ENCODE measurements around the gene GSTM3.

The GSTM3 gene

GRCh38 chr1:109786531-109787021 is 45.7 kb upstream of the GSTM3 start:
- Histone ChIP-seq H3K27ac (ENCODE audit: low read depth, low read length, poor library complexity, severe bottlenecking) (no peak overlapping the region), H3K9me2 (ENCODE audit: low read depth, low read length) (no peaks in the 10 kb centered on the region), H3K9me3 (ENCODE audit: low read length) (no peaks in the 10 kb centered on the region), H3K27me3 (ENCODE audit: insufficient read depth, low read length) (peaks cover 8% of the 10 kb centered on the region; the same call in 1 of the 2 replicates), H3K79me2 (ENCODE audit: insufficient read depth, low read length) (no peaks in the 10 kb centered on the region), H2AFZ (ENCODE audit: low read length) (no peak overlapping the region), H4K20me1 (ENCODE audit: insufficient read depth, low read length) (no peaks in the 10 kb centered on the region), H3K9ac (ENCODE audit: low read length) (no peak overlapping the region), H3K4me1 (ENCODE audit: insufficient read depth, low read length, severe bottlenecking) (no peaks in the 10 kb centered on the region), H3K4me3 (ENCODE audit: low read depth, low read length, poor library complexity, severe bottlenecking) (no peak overlapping the region), H3K4me2 (ENCODE audit: low read length) (no peak overlapping the region), H3F3A (ENCODE audit: insufficient read depth, low read length) (no peaks in the 10 kb centered on the region), H3K36me3 (ENCODE audit: insufficient read depth, low read length) (no peaks in the 10 kb centered on the region)
- no peak for TF ChIP-seq EZH2 (IDR thresholded peaks at IDR 0.05; ENCODE audit: borderline replicate concordance, low read length)
- TF ChIP-seq, protein P1, sequence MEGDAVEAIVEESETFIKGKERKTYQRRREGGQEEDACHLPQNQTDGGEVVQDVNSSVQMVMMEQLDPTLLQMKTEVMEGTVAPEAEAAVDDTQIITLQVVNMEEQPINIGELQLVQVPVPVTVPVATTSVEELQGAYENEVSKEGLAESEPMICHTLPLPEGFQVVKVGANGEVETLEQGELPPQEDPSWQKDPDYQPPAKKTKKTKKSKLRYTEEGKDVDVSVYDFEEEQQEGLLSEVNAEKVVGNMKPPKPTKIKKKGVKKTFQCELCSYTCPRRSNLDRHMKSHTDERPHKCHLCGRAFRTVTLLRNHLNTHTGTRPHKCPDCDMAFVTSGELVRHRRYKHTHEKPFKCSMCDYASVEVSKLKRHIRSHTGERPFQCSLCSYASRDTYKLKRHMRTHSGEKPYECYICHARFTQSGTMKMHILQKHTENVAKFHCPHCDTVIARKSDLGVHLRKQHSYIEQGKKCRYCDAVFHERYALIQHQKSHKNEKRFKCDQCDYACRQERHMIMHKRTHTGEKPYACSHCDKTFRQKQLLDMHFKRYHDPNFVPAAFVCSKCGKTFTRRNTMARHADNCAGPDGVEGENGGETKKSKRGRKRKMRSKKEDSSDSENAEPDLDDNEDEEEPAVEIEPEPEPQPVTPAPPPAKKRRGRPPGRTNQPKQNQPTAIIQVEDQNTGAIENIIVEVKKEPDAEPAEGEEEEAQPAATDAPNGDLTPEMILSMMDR (IDR thresholded peaks at IDR 0.05; ENCODE audit: low read length) = no peak

DNA sequence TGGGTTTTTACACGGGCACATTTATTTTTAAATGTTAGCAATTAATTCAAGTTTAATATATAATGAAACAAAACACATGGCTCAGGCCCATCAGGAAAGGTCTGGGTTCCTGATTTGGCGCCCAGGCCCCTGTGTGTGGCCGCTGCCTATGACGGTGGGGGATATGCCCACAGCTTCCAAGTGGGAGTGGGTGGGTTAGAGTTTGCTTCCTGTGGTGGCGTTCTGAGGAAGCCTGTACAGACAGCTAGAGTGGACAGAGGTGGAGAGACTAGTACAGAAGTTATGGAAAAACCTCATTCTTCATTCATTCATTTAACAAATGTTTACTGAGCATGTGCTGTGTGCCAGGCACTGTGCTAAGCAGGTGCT is 45.3 kb upstream of the GSTM3 start:
- H3K9me3 ChIP-seq (ENCODE audit: low read length) = peaks cover 2% of the 10 kb centered on the region
- no peaks in the 10 kb centered on the region for H3K4me1 ChIP-seq (ENCODE audit: insufficient read depth, low read length, severe bottlenecking)
- H3K4me2 ChIP-seq (ENCODE audit: low read length) = no peak overlapping the region
- no peak overlapping the region for H3K27ac ChIP-seq (ENCODE audit: low read depth, low read length, poor library complexity, severe bottlenecking)
- H4K20me1 ChIP-seq (ENCODE audit: insufficient read depth, low read length) = no peaks in the 10 kb centered on the region
- H3K9me2 ChIP-seq (ENCODE audit: low read depth, low read length) = no peaks in the 10 kb centered on the region
- H3K27me3 ChIP-seq (ENCODE audit: insufficient read depth, low read length) = peaks cover 8% of the 10 kb centered on the region; the same call in 1 of the 2 replicates
- TF ChIP-seq, protein P1 (IDR thresholded peaks at IDR 0.05; ENCODE audit: low read length) = no peak
- no peak for TF ChIP-seq EZH2 (IDR thresholded peaks at IDR 0.05; ENCODE audit: borderline replicate concordance, low read length)
- H3K36me3 ChIP-seq (ENCODE audit: insufficient read depth, low read length) = no peaks in the 10 kb centered on the region
- H3K9ac ChIP-seq (ENCODE audit: low read length) = no peak overlapping the region
- H3K4me3 ChIP-seq (ENCODE audit: low read depth, low read length, poor library complexity, severe bottlenecking) = no peak overlapping the region
- H3K79me2 ChIP-seq (ENCODE audit: insufficient read depth, low read length) = no peaks in the 10 kb centered on the region
- no peak overlapping the region for H2AFZ ChIP-seq (ENCODE audit: low read length)
- H3F3A ChIP-seq (ENCODE audit: insufficient read depth, low read length) = no peaks in the 10 kb centered on the region

DNA sequence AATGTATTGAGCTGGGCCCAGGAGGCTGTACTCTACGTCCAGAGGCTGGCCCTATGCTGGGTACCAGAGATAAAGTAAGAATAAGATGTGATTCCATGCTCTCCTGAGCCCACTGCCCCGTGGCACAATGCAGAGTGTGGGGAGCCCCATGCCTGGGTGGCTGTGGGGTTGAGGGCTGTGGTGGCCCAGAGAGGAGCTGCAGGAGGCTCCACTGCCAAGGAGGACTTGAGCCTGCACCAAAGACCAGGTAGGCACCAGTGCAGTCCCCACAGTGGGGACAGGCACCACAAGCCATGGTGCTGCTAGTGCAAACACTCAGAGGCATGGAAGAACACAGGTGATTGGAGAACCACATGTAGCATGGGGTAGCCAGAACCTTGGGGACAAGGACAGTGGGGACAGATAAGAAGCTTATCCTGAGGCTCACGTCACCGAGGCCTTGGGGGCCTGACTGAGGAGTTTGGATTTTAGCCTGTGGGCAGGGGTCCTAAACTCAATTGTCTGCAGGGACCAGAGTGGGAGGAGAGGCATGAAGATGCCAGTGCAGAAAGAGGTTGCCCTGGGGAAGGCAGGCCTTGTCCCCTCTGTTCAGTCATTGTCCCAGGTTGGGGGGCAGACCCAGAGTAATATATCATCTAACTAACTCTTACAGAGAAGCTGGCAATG is 44.7 kb upstream of the GSTM3 start:
- Histone ChIP-seq H3K9me2 (ENCODE audit: low read depth, low read length) (no peaks in the 10 kb centered on the region), H3K27ac (ENCODE audit: low read depth, low read length, poor library complexity, severe bottlenecking) (no peak overlapping the region), H3K4me2 (ENCODE audit: low read length) (no peak overlapping the region), H3K79me2 (ENCODE audit: insufficient read depth, low read length) (no peaks in the 10 kb centered on the region), H3K27me3 (ENCODE audit: insufficient read depth, low read length) (peaks cover 8% of the 10 kb centered on the region; the same call in 1 of the 2 replicates), H2AFZ (ENCODE audit: low read length) (no peak overlapping the region), H3K4me3 (ENCODE audit: low read depth, low read length, poor library complexity, severe bottlenecking) (no peak overlapping the region), H3K9me3 (ENCODE audit: low read length) (peaks cover 7% of the 10 kb centered on the region), H3K36me3 (ENCODE audit: insufficient read depth, low read length) (no peaks in the 10 kb centered on the region), H4K20me1 (ENCODE audit: insufficient read depth, low read length) (no peaks in the 10 kb centered on the region), H3K4me1 (ENCODE audit: insufficient read depth, low read length, severe bottlenecking) (no peaks in the 10 kb centered on the region), H3F3A (ENCODE audit: insufficient read depth, low read length) (no peaks in the 10 kb centered on the region), H3K9ac (ENCODE audit: low read length) (no peak overlapping the region)
- TF ChIP-seq EZH2 (IDR thresholded peaks at IDR 0.05; ENCODE audit: borderline replicate concordance, low read length) = no peak
- TF ChIP-seq, protein P1 (IDR thresholded peaks at IDR 0.05; ENCODE audit: low read length) = no peak

Data from OCI-LY1 (cell line).